ENCODE results near the gene PITPNM3.

The PITPNM3 gene

GRCh38 chr17:6458460-6458950 is 97.8 kb downstream of the PITPNM3 start:
- DNase-seq: no peak

DNA sequence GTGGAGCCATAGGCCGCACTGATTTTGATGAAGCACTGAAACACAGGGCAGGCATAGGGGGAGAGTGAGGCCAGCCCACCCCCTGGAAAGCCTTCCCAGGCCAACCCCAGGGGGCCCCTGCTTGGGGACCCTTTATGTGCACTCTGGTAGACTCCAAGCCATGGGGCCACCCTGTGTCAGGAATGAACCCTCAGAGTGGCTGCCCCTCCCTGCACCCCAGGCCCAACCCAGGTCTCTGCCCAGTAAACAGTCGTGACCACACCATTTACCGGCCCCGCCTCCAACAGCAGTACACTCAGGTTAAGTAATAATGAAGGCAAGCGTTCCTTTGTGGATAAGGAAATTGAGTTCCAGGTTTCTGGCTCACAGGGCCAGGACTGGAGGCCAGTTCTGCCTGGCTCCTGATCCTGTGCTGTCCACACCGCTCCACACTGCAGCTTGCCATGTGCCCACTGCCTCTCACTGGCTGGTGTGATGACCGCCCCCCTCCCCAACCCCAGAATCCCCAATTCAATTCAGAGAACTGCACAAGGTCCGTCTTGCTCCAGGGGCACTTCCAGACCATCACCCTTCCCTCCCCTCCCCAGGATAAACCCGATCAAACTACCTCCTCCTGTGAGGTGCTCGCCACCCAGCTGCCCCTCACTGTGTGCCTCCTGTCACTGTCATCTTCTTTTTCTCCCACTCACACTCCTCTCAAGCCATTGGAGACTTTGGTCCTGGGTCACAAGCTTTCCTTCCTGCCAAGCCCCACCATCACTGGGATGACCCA is 98.5 kb downstream of the PITPNM3 start:
- no peak for DNase-seq

DNA sequence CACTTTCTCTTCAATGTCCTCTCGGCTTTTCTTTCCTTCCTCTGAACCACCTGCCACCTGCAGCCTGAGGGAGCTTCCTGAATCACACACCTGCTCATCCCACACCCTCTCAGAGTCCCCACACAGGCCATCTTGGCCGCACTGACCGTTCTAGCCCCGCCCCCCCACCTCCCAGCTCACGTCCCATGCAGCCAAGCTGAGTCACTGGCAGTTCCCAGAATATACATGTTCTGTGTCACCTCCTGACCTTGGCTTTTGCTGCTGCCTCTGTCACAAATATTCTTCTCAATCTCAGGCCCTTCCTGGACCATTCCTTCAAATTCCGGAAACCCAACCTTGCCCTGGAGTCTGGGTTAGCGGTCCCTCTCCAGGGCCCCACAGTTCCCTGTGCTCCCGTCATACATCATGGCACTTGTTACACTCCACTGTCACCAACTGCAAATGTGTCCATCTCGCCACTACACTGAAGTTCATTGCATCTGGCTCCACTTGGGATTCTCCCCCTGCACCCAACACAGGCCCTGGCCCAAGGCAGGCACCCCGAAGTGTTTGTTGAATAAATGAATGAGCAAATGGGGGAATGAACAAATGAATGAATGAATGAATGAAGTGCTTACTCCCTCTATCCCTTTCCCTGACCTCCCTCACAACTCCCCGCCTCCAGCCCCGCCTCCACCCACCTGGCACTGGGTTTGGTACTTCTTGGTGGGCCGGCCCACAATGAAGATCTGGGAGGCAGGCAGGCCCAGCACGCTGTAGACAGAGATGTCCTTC is 99.3 kb downstream of the PITPNM3 start:
- no peak for DNase-seq

GRCh38 chr17:6456321-6456720 is 100.0 kb downstream of the PITPNM3 start:
- DNase-seq: no peak

DNA sequence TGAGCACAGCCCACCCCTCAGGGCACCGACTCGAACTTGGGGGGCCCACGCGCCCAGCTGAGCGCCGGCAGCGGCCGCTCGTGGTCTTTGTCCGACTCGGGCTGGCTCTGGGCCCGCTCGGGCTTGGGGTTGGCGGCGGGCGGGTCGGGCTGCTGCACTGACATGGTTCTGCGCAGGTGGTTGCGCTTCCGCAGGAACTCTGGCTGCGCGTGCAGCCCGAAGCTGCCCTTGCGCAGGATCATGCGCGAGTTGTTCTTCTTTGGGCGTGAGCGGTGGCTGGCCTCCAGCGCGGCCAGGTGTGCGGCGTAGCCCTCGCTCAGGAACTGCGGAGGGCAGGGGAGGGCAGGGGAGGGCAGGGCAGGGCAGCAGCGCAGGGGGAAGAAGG is 101.0 kb downstream of the PITPNM3 start:
- DNase-seq: peak; percentile 36 to 46

- no peak for DNase-seq
Measured at GRCh38 chr17:6454495-6455320, 101.6 kb downstream of the PITPNM3 start.

DNA sequence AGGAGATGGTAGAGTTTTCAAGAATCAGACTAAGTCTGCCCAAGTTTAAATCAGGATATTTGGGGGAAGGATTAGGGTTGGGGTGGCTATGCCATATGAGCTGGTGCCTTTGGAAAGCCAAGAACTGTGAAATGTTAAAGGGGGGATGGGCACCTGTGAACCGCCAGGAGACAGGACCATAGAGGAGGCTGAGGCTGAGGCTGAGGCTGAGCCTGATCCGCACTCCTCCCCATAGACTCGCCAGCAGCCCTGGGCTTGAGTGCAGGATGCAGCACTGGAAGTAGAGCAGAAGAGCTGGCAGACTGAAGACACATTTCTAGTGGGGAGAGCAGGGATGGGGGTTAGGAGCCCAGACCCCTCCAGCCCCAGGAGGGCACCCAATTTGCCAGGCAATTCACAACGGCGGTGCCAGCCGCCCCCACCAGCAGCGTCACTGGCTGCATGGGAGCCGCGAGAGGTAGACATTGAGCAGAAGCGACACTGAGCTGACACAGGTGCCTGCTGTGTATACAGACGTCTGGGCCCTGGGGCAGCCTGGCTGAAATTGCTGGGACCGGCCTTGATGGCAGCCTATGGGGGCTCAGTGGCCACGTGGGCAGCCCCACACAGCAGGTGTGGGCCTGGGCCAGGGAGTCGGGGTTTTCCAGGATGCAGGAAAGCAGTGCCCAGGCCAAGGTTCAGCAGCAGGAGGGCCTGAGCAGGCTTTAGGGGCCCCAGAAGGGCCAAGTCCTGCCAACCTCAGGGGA is 102.9 kb downstream of the PITPNM3 start:
- DNase-seq: no peak

- DNase-seq: no peak
Measured at GRCh38 chr17:6452471-6453266, 103.7 kb downstream of the PITPNM3 start.

DNA sequence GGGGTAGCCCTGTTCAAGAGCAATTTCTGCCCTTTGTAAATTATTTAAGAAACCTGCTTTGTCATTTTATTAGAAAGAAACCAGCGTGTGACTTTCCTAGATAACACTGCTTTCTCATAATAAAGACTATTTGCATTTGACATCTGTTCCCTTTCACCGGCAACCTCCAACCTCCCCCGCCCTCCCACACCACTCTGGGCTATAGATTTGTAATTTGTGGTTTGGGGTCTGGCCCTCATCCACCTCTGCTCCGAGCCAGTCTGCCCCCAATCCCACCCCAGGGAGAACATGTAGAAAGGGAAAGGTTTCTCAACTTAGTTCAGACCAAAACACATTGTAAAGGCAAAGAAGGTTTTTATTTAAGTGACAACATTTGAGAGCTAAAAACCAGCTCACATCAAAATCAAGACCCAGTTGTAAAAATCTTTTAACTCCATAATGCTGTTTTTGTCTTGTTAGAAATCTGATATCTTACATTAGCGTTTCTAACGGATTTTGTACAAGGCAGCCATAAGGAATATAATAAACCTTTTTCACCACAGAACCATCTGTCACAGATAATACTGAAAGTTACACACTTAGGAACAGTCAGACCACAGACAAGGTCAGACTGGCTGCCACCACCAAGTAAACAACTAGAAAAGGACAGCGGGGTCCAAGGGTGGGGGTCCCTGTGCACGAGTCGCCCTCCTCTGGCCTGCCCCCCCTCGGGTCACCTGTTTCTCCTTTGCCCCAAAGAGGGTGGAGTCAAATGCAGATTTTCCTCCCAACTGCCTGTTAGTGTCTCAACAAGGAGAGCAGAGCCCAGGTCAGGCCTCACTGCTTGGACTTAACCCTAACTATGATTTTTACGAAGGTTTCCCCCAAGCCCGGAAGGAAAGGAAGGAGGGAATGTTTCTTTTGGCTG is 105.2 kb downstream of the PITPNM3 start:
- no peak for DNase-seq

DNA sequence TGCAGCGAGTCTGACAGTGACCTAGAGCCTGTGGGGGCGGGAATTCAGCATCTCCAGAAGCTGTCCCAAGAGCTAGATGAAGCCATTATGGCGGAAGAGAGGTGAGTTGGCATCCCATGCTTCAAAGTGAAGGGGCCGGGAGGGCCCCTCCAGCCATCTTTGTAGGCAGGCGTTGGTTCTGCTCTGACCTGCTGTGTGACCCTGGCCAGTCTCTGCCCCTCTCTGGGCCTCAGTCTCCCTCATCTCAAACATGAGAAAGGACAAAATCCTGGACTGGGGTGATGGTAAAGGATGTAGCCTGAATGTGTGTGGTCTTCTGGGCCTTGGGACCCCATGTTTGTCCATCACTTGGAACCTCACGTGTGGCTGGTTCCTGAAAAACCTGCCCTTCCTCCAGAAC is 107.0 kb downstream of the PITPNM3 start:
- DNase-seq: no peak

DNA sequence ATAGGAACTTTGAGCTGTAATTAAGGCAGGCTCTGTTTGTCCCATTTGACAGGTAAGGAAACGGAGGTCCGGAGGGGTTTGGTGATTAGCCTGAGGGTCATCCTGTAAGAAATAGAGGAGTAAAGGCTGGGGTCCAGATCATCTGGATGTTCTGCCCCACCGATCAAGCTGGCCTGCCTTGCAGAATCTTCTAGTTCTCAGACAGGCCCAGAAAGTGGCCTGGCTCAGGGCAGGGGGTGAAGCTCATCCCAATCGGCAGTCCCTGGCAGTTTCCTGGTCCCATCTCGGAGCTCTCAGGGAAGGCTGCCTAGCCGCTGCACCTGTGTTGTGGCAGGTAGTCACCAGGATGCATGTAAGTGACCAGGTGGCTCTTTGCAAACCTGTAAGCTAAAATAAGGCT is 107.9 kb downstream of the PITPNM3 start:
- DNase-seq: no peak

- no peak for DNase-seq
Measured at GRCh38 chr17:6446516-6447100, 109.7 kb downstream of the PITPNM3 start.

DNA sequence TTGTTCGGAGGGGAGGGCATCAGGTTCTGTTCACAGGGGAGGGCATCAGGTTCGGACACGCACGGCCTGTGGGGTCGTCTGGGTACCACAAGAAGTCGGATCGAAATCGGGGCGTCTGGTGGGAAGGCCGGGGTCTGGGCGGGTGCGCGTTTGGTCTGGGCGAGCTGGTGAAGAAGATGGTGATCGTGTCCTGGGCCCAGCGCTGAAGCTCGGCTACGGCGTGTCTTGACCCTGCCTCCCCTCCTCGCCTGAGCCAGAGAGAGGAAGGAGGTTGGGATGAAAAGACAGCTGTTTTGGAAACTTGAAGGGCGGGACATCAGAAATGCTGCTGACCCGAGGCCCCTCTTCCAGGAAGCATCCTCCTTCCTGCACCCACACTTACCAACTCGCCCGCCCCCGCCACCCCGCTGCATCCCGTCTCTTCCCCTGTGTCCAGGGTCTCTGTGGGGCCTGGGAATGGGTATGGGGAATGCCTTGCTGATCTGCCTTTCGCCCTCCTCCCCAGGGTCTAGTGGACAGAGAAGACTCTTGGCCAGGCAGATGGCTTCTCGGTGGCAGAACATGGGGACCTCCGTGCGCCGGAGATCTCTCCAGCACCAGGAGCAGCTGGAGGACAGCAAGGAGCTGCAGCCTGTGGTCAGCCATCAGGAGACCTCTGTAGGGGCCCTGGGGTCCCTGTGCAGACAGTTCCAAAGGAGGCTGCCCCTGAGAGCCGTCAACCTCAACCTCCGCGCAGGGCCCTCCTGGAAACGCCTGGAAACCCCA is 111.6 kb downstream of the PITPNM3 start:
- no peak for DNase-seq

DNA sequence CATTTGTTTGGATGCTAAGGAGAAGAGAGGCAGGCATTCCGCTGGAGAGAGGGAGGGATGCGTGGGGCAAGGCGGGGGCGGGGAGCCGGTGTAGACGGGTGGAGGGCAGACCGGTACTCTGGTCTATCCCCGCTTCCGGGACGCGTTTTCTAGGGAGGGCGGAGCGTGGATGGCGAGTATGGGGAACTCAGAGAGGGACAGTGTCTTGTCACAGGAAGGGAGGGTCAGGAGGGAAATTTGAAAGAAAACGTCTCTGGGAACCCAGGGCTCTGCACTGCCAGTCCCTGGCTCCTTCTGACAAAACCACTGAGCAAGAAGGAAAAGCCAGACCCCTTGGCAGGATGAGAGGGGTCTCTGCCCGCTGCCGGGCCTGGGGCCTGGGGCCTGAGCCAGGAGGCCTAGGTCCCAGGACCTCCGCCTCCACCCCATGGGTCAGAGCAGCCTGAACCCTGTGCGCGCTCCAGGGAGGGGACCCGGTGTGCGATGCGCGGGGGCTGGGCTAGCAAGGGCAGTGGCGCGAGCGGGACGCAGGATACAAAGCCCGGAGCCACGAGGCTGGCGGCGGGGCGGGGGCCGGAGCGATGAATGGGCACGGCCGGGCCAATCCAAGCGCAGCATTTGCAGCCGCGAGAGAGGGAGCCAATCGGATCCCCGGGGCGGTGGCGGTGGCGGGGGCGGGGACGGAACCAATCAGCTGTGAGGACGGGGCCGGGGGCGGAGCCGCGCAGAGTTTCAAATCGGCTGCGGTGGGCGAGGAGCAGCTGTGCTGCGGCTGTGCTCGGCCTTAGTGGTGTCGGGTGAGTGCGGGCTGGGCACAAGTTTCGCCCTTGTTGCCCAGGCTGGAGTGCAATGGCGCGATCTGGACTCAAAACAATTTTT is 112.4 kb downstream of the PITPNM3 start, which contains the start of gene PIMREG:
PIMREG (plus strand) TSS at position 764 of the 879 bp plus-strand sequence. CDS start 656 bp downstream, outside the sequence.
- peak; percentile 96 to 97 for DNase-seq

GRCh38 chr17:6442775-6443174 is 113.6 kb downstream of the PITPNM3 start:
- DNase-seq: no peak

GRCh38 chr17:6439951-6440350 is 116.4 kb downstream of the PITPNM3 start:
- DNase-seq: no peak

DNA sequence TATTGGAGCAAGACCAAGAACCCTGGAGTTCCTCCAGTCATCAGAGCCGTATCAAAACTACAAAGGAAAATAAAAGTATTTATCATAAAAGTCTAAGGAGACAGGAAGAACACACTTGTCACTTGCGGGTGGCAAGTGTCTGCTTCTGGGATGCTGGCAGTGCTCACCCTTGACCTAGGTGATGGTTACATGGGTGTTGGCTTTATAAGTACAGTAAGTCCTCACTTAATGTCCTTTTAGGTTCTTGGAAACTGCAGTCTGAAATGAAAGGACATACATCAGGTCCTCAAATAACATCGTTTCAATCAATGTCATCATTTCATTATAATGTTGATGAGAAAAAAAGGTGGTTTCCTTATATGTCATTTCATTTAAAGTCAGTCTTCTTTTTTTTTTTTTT is 118.4 kb downstream of the PITPNM3 start:
- DNase-seq: no peak

DNA sequence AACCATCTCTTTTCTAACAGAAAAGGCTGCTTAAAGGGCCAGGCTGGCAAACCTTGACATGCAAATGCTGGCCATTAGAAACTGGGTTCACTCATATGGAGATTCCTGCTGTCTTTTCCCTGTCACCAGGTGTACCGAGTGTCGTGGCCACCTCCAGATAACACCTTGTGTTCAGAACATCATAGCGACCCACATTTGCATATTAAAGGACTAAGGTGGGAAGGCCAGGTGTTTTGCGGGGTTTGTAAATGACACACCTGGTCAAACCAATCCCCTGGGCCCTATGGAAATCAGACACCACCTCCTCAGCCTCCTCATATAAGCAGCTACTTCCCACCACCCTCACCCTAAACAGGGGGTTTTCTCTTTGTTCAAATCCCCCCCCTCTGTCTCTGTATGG is 118.9 kb downstream of the PITPNM3 start:
- DNase-seq: no peak

All from stimulated activated CD4-positive, alpha-beta T cell treated with anti-CD3 and anti-CD28 coated beads, Interleukin-2, amount 100 ng/mL, for 24 hours (primary cell).